Activated CD8-positive, alpha-beta memory T cell treated with anti-CD3 and anti-CD28 coated beads, Interleukin-2, amount 10 ng/mL, durations not matched to agents 7 days and 5 days (primary cell): ENCODE results near the gene GMDS. TPM values are rescaled to one million over a fixed set of nuclear protein-coding genes. Genes with fewer than 3 reads are reported as not detected.

Source experiments
- ATAC-seq: fragments of 150-1000 bp; cut with Tn5 transposase; one replicate; pipeline ENCODE4 v1.10.0; 2021; ENCODE audit warnings: moderate library complexity
- CTCF ChIA-PET: fragments of 350-600 bp; sonication (Branson Sonifier 250); formaldehyde crosslinking; loops from one replicate; lab custom pipeline; 2021; ENCODE audit warnings: antibody characterized with exemption; lab: Charles Lee
- DNase-seq: peaks from one replicate; pipeline ENCODE4 v3.0.0-alpha.2; 2020
- H3K27ac Mint-ChIP-seq: one replicate; pipeline ENCODE4 v1.8.0; 2021; ENCODE audit warnings: mild to moderate bottlenecking, mixed read lengths
- H3K27me3 Mint-ChIP-seq: one replicate; pipeline ENCODE4 v1.8.0; 2021; ENCODE audit warnings: mixed read lengths
- H3K36me3 Mint-ChIP-seq: one replicate; pipeline ENCODE4 v1.8.0; 2021; ENCODE audit warnings: mild to moderate bottlenecking, mixed read lengths
- H3K4me1 Mint-ChIP-seq: one replicate; pipeline ENCODE4 v1.8.0; 2021; ENCODE audit warnings: mixed read lengths
- H3K4me3 Mint-ChIP-seq: one replicate; pipeline ENCODE4 v1.8.0; 2021; ENCODE audit warnings: mild to moderate bottlenecking, moderate library complexity, mixed read lengths
- H3K9me3 Mint-ChIP-seq: one replicate; pipeline ENCODE4 v1.8.0; 2022; ENCODE audit warnings: low read depth, mixed read lengths
- total RNA-seq, 2 experiments: library from RNA; stranded (reverse); gene quantifications; one replicate each; pipeline ENCODE4 v1.2.3, GENCODE V29; 2021

GMDS gene
- total RNA-seq, 2 experiments from 2014 or later = 28.2 to 36.9 TPM

GRCh38 chr6:1739220-1739619 lies 506.2 kb downstream of the GMDS start:
- no peak overlapping the region for H3K4me3 Mint-ChIP-seq
- no peak overlapping the region for H3K27ac Mint-ChIP-seq
- H3K4me1 Mint-ChIP-seq = no peaks in the 10 kb centered on the region
- H3K27me3 Mint-ChIP-seq = no peaks in the 10 kb centered on the region
- CTCF ChIA-PET = no interaction called here
- no peaks in the 10 kb centered on the region for H3K9me3 Mint-ChIP-seq
- DNase-seq = no peak
- H3K36me3 Mint-ChIP-seq = no peaks in the 10 kb centered on the region
- no peak for ATAC-seq

GRCh38 chr6:1738558-1739081 lies 506.8 kb downstream of the GMDS start:
- Mint-ChIP-seq H3K27me3 (no peaks in the 10 kb centered on the region), H3K36me3 (no peaks in the 10 kb centered on the region), H3K9me3 (no peaks in the 10 kb centered on the region), H3K4me3 (no peak overlapping the region), H3K27ac (no peak overlapping the region), H3K4me1 (no peaks in the 10 kb centered on the region)
- CTCF ChIA-PET = no interaction called here
- no peak for ATAC-seq
- DNase-seq = no peak

- no peak overlapping the region for H3K27ac Mint-ChIP-seq
- no peaks in the 10 kb centered on the region for H3K27me3 Mint-ChIP-seq
- no peak for ATAC-seq
- CTCF ChIA-PET = no interaction called here
- H3K4me1 Mint-ChIP-seq = no peaks in the 10 kb centered on the region
- H3K4me3 Mint-ChIP-seq = no peak overlapping the region
- DNase-seq = no peak
- no peaks in the 10 kb centered on the region for H3K9me3 Mint-ChIP-seq
- no peaks in the 10 kb centered on the region for H3K36me3 Mint-ChIP-seq
Observed at GRCh38 chr6:1737463-1738311, 507.7 kb downstream of the GMDS start.

GRCh38 chr6:1736346-1737105 lies 508.9 kb downstream of the GMDS start:
- Mint-ChIP-seq H3K4me1 (no peaks in the 10 kb centered on the region), H3K36me3 (no peaks in the 10 kb centered on the region), H3K27ac (no peak overlapping the region), H3K9me3 (no peaks in the 10 kb centered on the region), H3K4me3 (no peak overlapping the region), H3K27me3 (no peaks in the 10 kb centered on the region)
- CTCF ChIA-PET = no interaction called here
- ATAC-seq (no peak), DNase-seq (no peak)

GRCh38 chr6:1735239-1735803 lies 510.1 kb downstream of the GMDS start:
- Mint-ChIP-seq H3K27ac (no peak overlapping the region), H3K9me3 (peaks cover 4% of the 10 kb centered on the region), H3K4me1 (no peaks in the 10 kb centered on the region), H3K4me3 (no peak overlapping the region), H3K36me3 (peaks cover 4% of the 10 kb centered on the region), H3K27me3 (no peaks in the 10 kb centered on the region)
- no peak for ATAC-seq
- CTCF ChIA-PET = no interaction called here
- DNase-seq = no peak

GRCh38 chr6:1730882-1731281 lies 514.5 kb downstream of the GMDS start:
- Mint-ChIP-seq H3K27ac (no peak overlapping the region), H3K27me3 (no peaks in the 10 kb centered on the region)
- no peak for ATAC-seq

GRCh38 chr6:1729750-1730140 lies 515.7 kb downstream of the GMDS start:
- Mint-ChIP-seq H3K4me1 (no peaks in the 10 kb centered on the region), H3K27me3 (no peaks in the 10 kb centered on the region), H3K27ac (no peak overlapping the region), H3K4me3 (no peak overlapping the region), H3K36me3 (peaks cover 4% of the 10 kb centered on the region), H3K9me3 (peaks cover 4% of the 10 kb centered on the region)
- no peak for DNase-seq
- ATAC-seq = no peak
- CTCF ChIA-PET = no interaction called here

More at GRCh38 chr6:1730882-1731281, 514.5 kb downstream of the GMDS start:
- no peak for DNase-seq
- no peak overlapping the region for H3K4me3 Mint-ChIP-seq
- CTCF ChIA-PET = no interaction called here
- no peaks in the 10 kb centered on the region for H3K4me1 Mint-ChIP-seq
- H3K36me3 Mint-ChIP-seq = peaks cover 4% of the 10 kb centered on the region
- peaks cover 4% of the 10 kb centered on the region for H3K9me3 Mint-ChIP-seq

GRCh38 chr6:1729133-1729749 lies 516.2 kb downstream of the GMDS start:
- no peak overlapping the region for H3K27ac Mint-ChIP-seq
- H3K4me1 Mint-ChIP-seq = no peaks in the 10 kb centered on the region
- H3K4me3 Mint-ChIP-seq = no peak overlapping the region
- ATAC-seq (no peak), DNase-seq (no peak)
- CTCF ChIA-PET = no interaction called here
- peaks cover 4% of the 10 kb centered on the region for H3K9me3 Mint-ChIP-seq
- peaks cover 4% of the 10 kb centered on the region for H3K36me3 Mint-ChIP-seq
- H3K27me3 Mint-ChIP-seq = no peaks in the 10 kb centered on the region

GRCh38 chr6:1726341-1726768 lies 519.0 kb downstream of the GMDS start:
- no peaks in the 10 kb centered on the region for H3K27me3 Mint-ChIP-seq
- H3K4me3 Mint-ChIP-seq = no peak overlapping the region
- H3K4me1 Mint-ChIP-seq = no peaks in the 10 kb centered on the region
- H3K27ac Mint-ChIP-seq = no peak overlapping the region
- CTCF ChIA-PET = no interaction called here
- no peak for DNase-seq
- H3K36me3 Mint-ChIP-seq = peaks cover 4% of the 10 kb centered on the region
- H3K9me3 Mint-ChIP-seq = peaks cover 4% of the 10 kb centered on the region
- ATAC-seq = no peak

GRCh38 chr6:1724616-1725015 lies 520.8 kb downstream of the GMDS start:
- ATAC-seq = no peak
- no peak overlapping the region for H3K27ac Mint-ChIP-seq
- H3K36me3 Mint-ChIP-seq = no peaks in the 10 kb centered on the region
- no peak overlapping the region for H3K4me3 Mint-ChIP-seq
- CTCF ChIA-PET = no interaction called here
- H3K4me1 Mint-ChIP-seq = no peaks in the 10 kb centered on the region
- no peaks in the 10 kb centered on the region for H3K27me3 Mint-ChIP-seq
- no peak for DNase-seq
- H3K9me3 Mint-ChIP-seq = no peaks in the 10 kb centered on the region

- no peaks in the 10 kb centered on the region for H3K4me1 Mint-ChIP-seq
- H3K27me3 Mint-ChIP-seq = no peaks in the 10 kb centered on the region
- H3K27ac Mint-ChIP-seq = no peak overlapping the region
- ATAC-seq = no peak
- H3K9me3 Mint-ChIP-seq = no peaks in the 10 kb centered on the region
- no peaks in the 10 kb centered on the region for H3K36me3 Mint-ChIP-seq
- no peak for DNase-seq
- CTCF ChIA-PET = no interaction called here
- no peak overlapping the region for H3K4me3 Mint-ChIP-seq
Observed at GRCh38 chr6:1724124-1724523, 521.3 kb downstream of the GMDS start.

- H3K27ac Mint-ChIP-seq = no peak overlapping the region
- DNase-seq (no peak), ATAC-seq (no peak)
- H3K27me3 Mint-ChIP-seq = no peaks in the 10 kb centered on the region
- H3K36me3 Mint-ChIP-seq = peaks cover 2% of the 10 kb centered on the region
- H3K9me3 Mint-ChIP-seq = no peaks in the 10 kb centered on the region
- no peak overlapping the region for H3K4me3 Mint-ChIP-seq
- no peaks in the 10 kb centered on the region for H3K4me1 Mint-ChIP-seq
- CTCF ChIA-PET = interaction anchor here (0.6 kb wide), 1 partner anchor 57 kb away, joined by 3 read pairs; no protein-coding TSS in a partner anchor
Observed at GRCh38 chr6:1722801-1723200, 522.6 kb downstream of the GMDS start.
